PFSK-1 (cell line): ENCODE data around the gene BTN1A1.

Source experiments
- FOXP2 ChIP-seq: optimal IDR thresholded peaks from 2 replicates; pipeline ENCODE3; 2011; ENCODE audit warnings: borderline replicate concordance, control low read depth, inconsistent platforms; ENCODE audit not compliant: insufficient read depth; ENCODE audit errors: extremely low read length, extremely low read depth
- POLR2AphosphoS5 ChIP-seq: IDR thresholded peaks from 2 replicates; pipeline ENCODE4 v1.6.1; 2012; ENCODE audit warnings: low read depth, mild to moderate bottlenecking, control low read depth, low read length, moderate library complexity
- REST ChIP-seq, 2 experiments: IDR thresholded peaks; 2 replicates each; pipeline versions ENCODE4 v1.6.1 to v1.8.0; 2011 to 2012; ENCODE audit warnings: low read depth in 2 of 2, low read length in 2 of 2, control low read depth in 1 of 2, inconsistent platforms in 1 of 2, mild to moderate bottlenecking in 1 of 2, moderate library complexity in 1 of 2; ENCODE audit not compliant: insufficient read depth in 1 of 2
- SIN3A ChIP-seq: IDR thresholded peaks from 2 replicates; pipeline ENCODE4 v1.6.1; 2012; ENCODE audit warnings: mild to moderate bottlenecking, low read length, moderate library complexity, borderline replicate concordance; ENCODE audit not compliant: insufficient read depth
- TAF1 ChIP-seq: IDR thresholded peaks from 2 replicates; pipeline ENCODE4 v1.6.1; 2012; ENCODE audit warnings: low read length, control low read depth, borderline replicate concordance; ENCODE audit not compliant: insufficient read depth

Gene BTN1A1

GRCh38 chr6:26457264-26457805, 42.8 kb upstream of the BTN1A1 start:
- TF ChIP-seq REST (IDR thresholded peaks at IDR 0.05; ENCODE audit: insufficient read depth in 1 of 2, low read depth in 2 of 2, low read length in 2 of 2) (no peak), TAF1 (no peak), POLR2AphosphoS5 (no peak), FOXP2 (no peak), SIN3A (no peak)

- no peak for TF ChIP-seq REST (IDR thresholded peaks at IDR 0.05; ENCODE audit: insufficient read depth in 1 of 2, low read depth in 2 of 2, low read length in 2 of 2)
- peak; percentile 69 for TF ChIP-seq POLR2AphosphoS5
- peak; percentile 49; the same call in 1 of the 2 replicates for TF ChIP-seq TAF1
- TF ChIP-seq FOXP2, result no peak
- TF ChIP-seq SIN3A, result peak; percentile 73; the same call in 1 of the 2 replicates
Measured at GRCh38 chr6:26457806-26458688, 42.1 kb upstream of the BTN1A1 start, which contains the start of gene BTN2A1. Gene BTN2A1 (plus strand): TSS chr6:26457955. CDS start chr6:26458637, 682 bp downstream.

- TF ChIP-seq TAF1 (no peak), SIN3A (no peak), REST (IDR thresholded peaks at IDR 0.05; ENCODE audit: insufficient read depth in 1 of 2, low read depth in 2 of 2, low read length in 2 of 2) (no peak)
Measured at GRCh38 chr6:26459023-26459810, 40.9 kb upstream of the BTN1A1 start.

GRCh38 chr6:26464014-26464413, 36.1 kb upstream of the BTN1A1 start:
- TF ChIP-seq POLR2AphosphoS5 (no peak), REST (IDR thresholded peaks at IDR 0.05; ENCODE audit: insufficient read depth in 1 of 2, low read depth in 2 of 2, low read length in 2 of 2) (no peak), FOXP2 (no peak), SIN3A (no peak), TAF1 (no peak)
